H1 (cell line): ENCODE results near the gene OTUD3.

Experiments used
- CTCF ChIP-seq, 3 experiments: IDR thresholded peaks; 1 replicate in 2 of 3; 2 replicates in 1 of 3; pipeline versions ENCODE4 v1.5.1 to v1.6.1; 2011; ENCODE audit warnings: low read length in 3 of 3, mild to moderate bottlenecking in 3 of 3, inconsistent platforms in 2 of 3, low read depth in 1 of 3, moderate library complexity in 1 of 3; ENCODE audit not compliant: insufficient read depth in 1 of 3; ENCODE audit errors: control extremely low read depth in 1 of 3
- EZH2 ChIP-seq: fragments of 200-600 bp; sonication (generic); IDR thresholded peaks from 2 replicates; pipeline ENCODE4 v1.7.1; 2012; ENCODE audit warnings: low read depth, mild to moderate bottlenecking, moderate library complexity, low read length, inconsistent platforms; ENCODE audit not compliant: severe bottlenecking
- GTF2F1 ChIP-seq: IDR thresholded peaks from 2 replicates; pipeline ENCODE4 v1.6.1; 2012; ENCODE audit warnings: low read depth, low read length, improper control_type of control experiment, borderline replicate concordance
- MAX ChIP-seq: IDR thresholded peaks from 2 replicates; pipeline ENCODE4 v1.6.1; 2012; ENCODE audit warnings: inconsistent platforms
- POLR2A ChIP-seq, 2 experiments: IDR thresholded peaks; 1 replicate in 1 of 2; 2 replicates in 1 of 2; pipeline ENCODE4 v1.6.1; 2011; ENCODE audit warnings: low read depth in 2 of 2, low read length in 2 of 2, mild to moderate bottlenecking in 2 of 2; ENCODE audit errors: control extremely low read depth in 1 of 2
- POLR2AphosphoS5 ChIP-seq: IDR thresholded peaks from 2 replicates; pipeline ENCODE4 v1.6.1; 2011; ENCODE audit warnings: low read depth, low read length
- RNF2 ChIP-seq: fragments of 200-900, 300-1000 bp; sonication (generic); IDR thresholded peaks from 2 replicates; pipeline ENCODE4 v1.7.1; 2016; ENCODE audit warnings: borderline replicate concordance, low read depth, mild to moderate bottlenecking, antibody characterized with exemption, low read length; ENCODE audit not compliant: poor library complexity, severe bottlenecking; ENCODE audit errors: missing control alignments
- SP4 ChIP-seq: IDR thresholded peaks from 2 replicates; pipeline ENCODE4 v1.6.1; 2012; ENCODE audit warnings: low read length, inconsistent platforms
- TAF7 ChIP-seq: optimal IDR thresholded peaks from 2 replicates; pipeline ENCODE3; 2011; ENCODE audit warnings: low read depth, mild to moderate bottlenecking, inconsistent platforms, low read length, moderate library complexity, borderline replicate concordance
- TEAD4 ChIP-seq: IDR thresholded peaks from 2 replicates; pipeline ENCODE4 v1.6.1; 2012; ENCODE audit warnings: low read depth, low read length, inconsistent platforms, mixed read lengths
- YY1 ChIP-seq: IDR thresholded peaks from 2 replicates; pipeline ENCODE4 v1.6.1; 2011; ENCODE audit warnings: low read depth, mild to moderate bottlenecking, low read length

- TF ChIP-seq GTF2F1 (no peak), POLR2A (IDR thresholded peaks at IDR 0.05; ENCODE audit: control extremely low read depth in 1 of 2, low read depth in 2 of 2, low read length in 2 of 2) (no peak), EZH2 (no peak), CTCF (IDR thresholded peaks at IDR 0.05; ENCODE audit: control extremely low read depth in 1 of 3, insufficient read depth in 1 of 3, low read depth in 1 of 3, low read length in 3 of 3) (no peak), YY1 (no peak), POLR2AphosphoS5 (no peak), SP4 (no peak), TAF7 (no peak), RNF2 (no peak), TEAD4 (no peak), MAX (no peak)
These were observed 60.5 kb downstream of the OTUD3 start for GRCh38 chr1:19942657-19943056.
